HepG2 (cell line): Measurements from ENCODE around the gene UCP2. TPM values are rescaled to one million over a fixed set of nuclear protein-coding genes. Genes with fewer than 3 reads are reported as not detected.

Experiments
- AHDC1 ChIP-seq: sonication (generic); formaldehyde crosslinking; IDR thresholded peaks from 2 replicates; pipeline ENCODE4 v1.5.1; 2020; ENCODE audit warnings: mild to moderate bottlenecking, missing genetic modification reagents, borderline replicate concordance
- FOXK1 ChIP-seq: sonication (generic); formaldehyde crosslinking; IDR thresholded peaks from 2 replicates; pipeline ENCODE4 v1.4.0; 2020; ENCODE audit warnings: low read depth, missing genetic modification reagents, borderline replicate concordance
- GABPB1 ChIP-seq: IDR thresholded peaks from 2 replicates; pipeline ENCODE4 v1.6.1; 2016; ENCODE audit warnings: mild to moderate bottlenecking, missing genetic modification reagents, moderate library complexity, missing compliant biosample characterization
- GATAD1 ChIP-seq: IDR thresholded peaks from 2 replicates; pipeline ENCODE4 v1.6.1; 2016; ENCODE audit warnings: missing genetic modification reagents, missing compliant biosample characterization
- HCFC1 ChIP-seq: fragments of 150-350 bp; IDR thresholded peaks from 2 replicates; pipeline ENCODE4 v1.6.1; 2014; ENCODE audit warnings: low read depth, low read length
- HNF4A ChIP-seq: sonication (generic); formaldehyde crosslinking; IDR thresholded peaks from 2 replicates; pipeline ENCODE4 v1.4.0; 2020; ENCODE audit warnings: missing genetic modification reagents
- JUND ChIP-seq: sonication (generic); formaldehyde crosslinking; IDR thresholded peaks from 2 replicates; pipeline ENCODE4 v1.8.0; 2022; ENCODE audit warnings: mild to moderate bottlenecking, missing genetic modification reagents
- KMT2A ChIP-seq: sonication (generic); formaldehyde crosslinking; IDR thresholded peaks from 2 replicates; pipeline ENCODE4 v1.4.0; 2020; ENCODE audit warnings: missing genetic modification reagents
- PREB ChIP-seq: sonication (generic); formaldehyde crosslinking; IDR thresholded peaks from 2 replicates; pipeline ENCODE4 v1.4.0; 2020; ENCODE audit warnings: missing genetic modification reagents
- SKIL ChIP-seq: sonication (generic); formaldehyde crosslinking; IDR thresholded peaks from 2 replicates; pipeline ENCODE4 v1.8.0; 2022; ENCODE audit warnings: missing genetic modification reagents, mild to moderate bottlenecking, moderate library complexity, borderline replicate concordance
- ZMYM3 ChIP-seq: sonication (generic); formaldehyde crosslinking; IDR thresholded peaks from 2 replicates; pipeline ENCODE4 v1.5.1; 2020; ENCODE audit warnings: mild to moderate bottlenecking, missing genetic modification reagents
- ZNF138 ChIP-seq: sonication (generic); formaldehyde crosslinking; IDR thresholded peaks from 2 replicates; pipeline ENCODE4 v1.5.0; 2020; ENCODE audit warnings: mild to moderate bottlenecking, low read depth, missing genetic modification reagents
- ZNF282 ChIP-seq: fragments of 450-650 bp; IDR thresholded peaks from 2 replicates; pipeline ENCODE4 v1.6.1; 2018; ENCODE audit not compliant: partially characterized antibody
- ZNF569 ChIP-seq: sonication (generic); formaldehyde crosslinking; IDR thresholded peaks from 2 replicates; pipeline ENCODE4 v1.5.0; 2020; ENCODE audit warnings: mild to moderate bottlenecking, missing genetic modification reagents, moderate library complexity, borderline replicate concordance
- ZNF678 ChIP-seq: sonication (generic); formaldehyde crosslinking; IDR thresholded peaks from 2 replicates; pipeline ENCODE4 v1.4.0; 2020; ENCODE audit warnings: mild to moderate bottlenecking, missing genetic modification reagents
- ZNF800 ChIP-seq: sonication (generic); formaldehyde crosslinking; IDR thresholded peaks from 2 replicates; pipeline ENCODE4 v1.4.0; 2020; ENCODE audit warnings: missing genetic modification reagents
- ZNF850 ChIP-seq: sonication (generic); formaldehyde crosslinking; conservative IDR thresholded peaks from 2 replicates; pipeline ENCODE4 v1.9.0; 2021; ENCODE audit warnings: mild to moderate bottlenecking, missing genetic modification reagents
- ZZZ3 ChIP-seq: sonication (generic); formaldehyde crosslinking; IDR thresholded peaks from 2 replicates; pipeline ENCODE4 v1.4.0; 2020; ENCODE audit warnings: missing genetic modification reagents, mild to moderate bottlenecking, borderline replicate concordance
- polyA plus RNA-seq, 8 experiments: library from polyadenylated mRNA; depleted of rRNA in 3 of 8; stranded (reverse) in 7 of 8; unstranded in 1 of 8; fragments of >200 nt; fragmentation: Illumina TruSeq in 4 of 8; extraction: Trizol in 4 of 8; gene quantifications; 2 replicates each; pipeline versions ENCODE4 v1.2.1 to v1.2.3, GENCODE V29; 2011 to 2016; ENCODE audit warnings: low read depth in 4 of 8, missing spikeins in 1 of 8, mixed read lengths in 1 of 8; ENCODE audit not compliant: insufficient read depth in 1 of 8
- total RNA-seq, 5 experiments: library from RNA; depleted of rRNA; stranded (reverse); fragments of >200 nt; fragmentation: Illumina TruSeq; extraction: Trizol; gene quantifications; 2 replicates each; pipeline ENCODE4 v1.2.3, GENCODE V29; 2016; ENCODE audit warnings: low read depth in 1 of 5

Gene UCP2
- total and polyA plus RNA-seq, 2 of the 13 experiments (the other 11 are each of a cell fraction or from before 2014, with no cell fraction given): 2.7 to 3.2 TPM

GRCh38 chr11:73982990-73983740 lies 522 bp upstream of the UCP2 start (continued):
- TF ChIP-seq FOXK1 (CRISPR knock-in tag) (peak; percentile 72; the same call in 1 of the 2 replicates), HNF4A (CRISPR knock-in tag) (peak; percentile 27), ZNF678 (CRISPR knock-in tag) (peak; percentile 82; the same call in 1 of the 2 replicates), ZNF138 (CRISPR knock-in tag) (no peak; the same call in 1 of the 2 replicates), ZNF282 (no peak), ZZZ3 (peak; percentile 86), GATAD1 (CRISPR knock-in tag) (peak; percentile 70), HCFC1 (no peak), AHDC1 (peak; percentile 47; the same call in 1 of the 2 replicates), GABPB1 (peak; percentile 78), JUND (CRISPR knock-in tag) (0 out of 2 replicates have a peak, but pooled peaks have one; percentile 12), ZNF569 (CRISPR knock-in tag) (no peak; the same call in 1 of the 2 replicates), ZNF800 (CRISPR knock-in tag) (peak; percentile 88), KMT2A (CRISPR knock-in tag) (peak; percentile 70; the same call in 1 of the 2 replicates), ZMYM3 (peak; percentile 41; the same call in 1 of the 2 replicates), PREB (0 out of 2 replicates have a peak, but pooled peaks have one; percentile 33), ZNF850 (CRISPR knock-in tag) (no peak), SKIL (CRISPR knock-in tag) (peak; percentile 65)
